Retinal pigment epithelial cell (primary cell): ENCODE results near the gene ZPR1.
A peak's percentile ranks its signal among the peaks of the same experiment; 100 is the strongest.

Source experiments
- DNase-seq: peaks from one replicate; pipeline ENCODE4 v3.0.0-alpha.2; 2010; ENCODE audit warnings: low read depth
- H3K4me3 ChIP-seq: 2 replicates; pipeline ENCODE4 v1.5.1; 2011; ENCODE audit warnings: mild to moderate bottlenecking, low read length, control low read depth, moderate library complexity
- CTCF ChIP-seq: conservative IDR thresholded peaks from 2 replicates; pipeline ENCODE4 v1.5.1; 2011; ENCODE audit warnings: low read depth, low read length, control low read depth, inconsistent platforms

The ZPR1 gene

GRCh38 chr11:116740741-116741140, 47.1 kb downstream of the ZPR1 start:
- no peak for DNase-seq
- no peak overlapping the region for H3K4me3 ChIP-seq
- TF ChIP-seq CTCF: no peak

- no peak overlapping the region for H3K4me3 ChIP-seq
- no peak for TF ChIP-seq CTCF
- no peak for DNase-seq
These were observed 48.8 kb downstream of the ZPR1 start for GRCh38 chr11:116738975-116739374.

GRCh38 chr11:116736763-116737162, 51.1 kb downstream of the ZPR1 start:
- TF ChIP-seq CTCF: no peak
- no peak for DNase-seq
- no peak overlapping the region for H3K4me3 ChIP-seq

GRCh38 chr11:116733969-116734508, 53.8 kb downstream of the ZPR1 start:
- TF ChIP-seq CTCF: no peak
- no peak for DNase-seq
- H3K4me3 ChIP-seq: no peak overlapping the region

GRCh38 chr11:116733043-116733755, 54.6 kb downstream of the ZPR1 start:
- DNase-seq: no peak
- H3K4me3 ChIP-seq: no peak overlapping the region
- no peak for TF ChIP-seq CTCF

GRCh38 chr11:116732271-116733042, 55.4 kb downstream of the ZPR1 start:
- no peak for DNase-seq
- H3K4me3 ChIP-seq: peak overlapping the region; percentile 20
- peak; percentile 90 for TF ChIP-seq CTCF
